AG04450 (cell line): ENCODE results near the gene SND1. TPM values are rescaled to one million over a fixed set of nuclear protein-coding genes. Genes with fewer than 3 reads are reported as not detected.

Experiments used
- CTCF ChIA-PET: fragments of 300-600, 350-600 bp; formaldehyde crosslinking; extraction: SDS; loops from one replicate; lab custom pipeline; 2022; ENCODE audit warnings: antibody characterized with exemption, inconsistent platforms; lab: Charles Lee
- POLR2A ChIA-PET: fragments of 350-600 bp; formaldehyde crosslinking; extraction: SDS; loops from one replicate; lab custom pipeline; 2021; ENCODE audit warnings: antibody characterized with exemption, inconsistent platforms; lab: Yijun Ruan, JAX
- DNase-seq: peaks from one replicate; pipeline ENCODE4 v3.0.0-alpha.2; 2011; ENCODE audit warnings: low read depth, low spot score
- H3K27ac ChIP-seq: one replicate; pipeline ENCODE4 v1.5.1; 2012; ENCODE audit warnings: low read depth, low read length, control low read depth
- H3K27me3 ChIP-seq: one replicate; pipeline ENCODE4 v1.6.0; 2012; ENCODE audit warnings: low read length; ENCODE audit not compliant: control insufficient read depth, insufficient read depth
- H3K4me3 ChIP-seq: 2 replicates; pipeline ENCODE4 v1.5.1; 2011; ENCODE audit warnings: mild to moderate bottlenecking, low read depth, low read length, control low read depth
- H3K9me3 ChIP-seq: 2 replicates; pipeline ENCODE4 v1.5.1; 2012; ENCODE audit warnings: low read length; ENCODE audit not compliant: control insufficient read depth, insufficient read depth
- polyA plus RNA-seq: library from polyadenylated mRNA; depleted of rRNA; stranded (reverse); fragments of >200 nt; gene quantifications from 2 replicates; pipeline ENCODE4 v1.2.3, GENCODE V29; 2011
- TF ChIP-seq, protein P1 (sequence below): IDR thresholded peaks from 2 replicates; pipeline ENCODE4 v1.5.1; 2011; ENCODE audit warnings: low read depth, low read length, control low read depth, inconsistent platforms

SND1 gene
- polyA plus RNA-seq, 1 experiment = 247 TPM

DNA sequence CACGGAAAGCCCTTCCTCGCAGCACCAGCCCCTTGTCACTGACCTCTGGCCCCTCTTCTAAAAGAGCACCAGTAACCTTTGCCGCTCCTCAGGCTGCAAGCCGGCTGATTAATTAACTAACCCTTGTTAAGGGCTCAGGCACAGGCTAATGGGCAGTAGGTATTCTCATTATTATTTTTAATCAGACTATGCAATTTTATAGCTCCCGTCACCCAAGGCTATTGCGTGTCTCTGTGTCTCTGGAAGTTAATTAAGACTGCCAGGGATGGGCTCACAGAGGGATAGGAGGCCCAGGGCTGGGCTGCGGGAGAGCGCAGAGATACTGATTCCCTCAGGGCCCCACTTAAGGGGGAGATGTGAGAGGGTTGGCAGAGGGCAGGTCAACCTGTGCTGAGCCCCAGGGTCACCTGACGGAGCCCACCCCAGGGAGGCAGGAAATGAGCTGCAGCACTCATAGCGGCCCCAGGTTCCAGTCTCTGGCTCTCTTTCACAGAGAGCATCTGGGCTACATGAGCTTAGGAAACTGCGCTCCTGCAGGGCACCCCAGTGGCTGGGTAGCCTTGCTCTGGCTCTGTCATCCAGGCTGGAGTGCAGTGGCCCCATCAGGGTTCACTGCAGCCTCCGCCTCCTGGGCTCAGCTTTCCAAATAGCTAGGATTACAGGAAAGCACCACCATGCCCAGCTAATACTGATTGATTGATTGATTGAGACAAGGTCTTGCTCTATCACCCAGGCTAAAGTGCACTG, 471.5 kb downstream of the SND1 start:
- H3K27me3 ChIP-seq = peaks cover 50% of the 10 kb centered on the region
- TF ChIP-seq, protein P1, sequence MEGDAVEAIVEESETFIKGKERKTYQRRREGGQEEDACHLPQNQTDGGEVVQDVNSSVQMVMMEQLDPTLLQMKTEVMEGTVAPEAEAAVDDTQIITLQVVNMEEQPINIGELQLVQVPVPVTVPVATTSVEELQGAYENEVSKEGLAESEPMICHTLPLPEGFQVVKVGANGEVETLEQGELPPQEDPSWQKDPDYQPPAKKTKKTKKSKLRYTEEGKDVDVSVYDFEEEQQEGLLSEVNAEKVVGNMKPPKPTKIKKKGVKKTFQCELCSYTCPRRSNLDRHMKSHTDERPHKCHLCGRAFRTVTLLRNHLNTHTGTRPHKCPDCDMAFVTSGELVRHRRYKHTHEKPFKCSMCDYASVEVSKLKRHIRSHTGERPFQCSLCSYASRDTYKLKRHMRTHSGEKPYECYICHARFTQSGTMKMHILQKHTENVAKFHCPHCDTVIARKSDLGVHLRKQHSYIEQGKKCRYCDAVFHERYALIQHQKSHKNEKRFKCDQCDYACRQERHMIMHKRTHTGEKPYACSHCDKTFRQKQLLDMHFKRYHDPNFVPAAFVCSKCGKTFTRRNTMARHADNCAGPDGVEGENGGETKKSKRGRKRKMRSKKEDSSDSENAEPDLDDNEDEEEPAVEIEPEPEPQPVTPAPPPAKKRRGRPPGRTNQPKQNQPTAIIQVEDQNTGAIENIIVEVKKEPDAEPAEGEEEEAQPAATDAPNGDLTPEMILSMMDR = no peak
- ChIA-PET CTCF (interaction anchor here (1.1 to 1.6 kb wide), 2 partner anchors 12 to 86 kb away, joined by 3 to 5 read pairs; no protein-coding TSS in a partner anchor), POLR2A (interaction anchor here (0.9 kb wide), 1 partner anchor 10 kb away, joined by 4 read pairs; no protein-coding TSS in a partner anchor)
- H3K27ac ChIP-seq = no peak overlapping the region
- H3K4me3 ChIP-seq = no peak overlapping the region
- no peak for DNase-seq
- no peaks in the 10 kb centered on the region for H3K9me3 ChIP-seq

DNA sequence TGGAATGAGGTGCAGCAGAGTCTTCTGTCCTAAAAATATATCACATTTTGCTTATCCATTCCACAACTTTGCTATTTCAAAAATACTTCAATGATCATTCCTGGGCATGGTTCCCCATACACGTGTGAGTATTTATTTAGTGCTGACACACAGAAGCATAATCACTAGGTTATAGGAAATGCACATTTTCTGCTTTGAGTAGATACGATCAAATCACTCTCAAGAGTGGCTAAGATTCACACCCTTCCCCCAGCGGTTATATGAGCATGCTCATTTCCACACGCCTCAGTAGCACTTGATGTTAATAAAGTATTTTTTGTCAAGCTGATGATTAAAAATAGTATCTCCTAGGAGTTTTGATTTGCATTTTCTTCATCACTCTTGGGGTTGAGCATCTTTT, 472.8 kb downstream of the SND1 start:
- H3K4me3 ChIP-seq = no peak overlapping the region
- no peaks in the 10 kb centered on the region for H3K9me3 ChIP-seq
- DNase-seq = no peak
- TF ChIP-seq, protein P1 = no peak
- no peak overlapping the region for H3K27ac ChIP-seq
- ChIA-PET POLR2A (no interaction called here), CTCF (interaction anchor here (1.8 kb wide), 1 partner anchor 85 kb away, joined by 5 read pairs; no protein-coding TSS in a partner anchor)
- H3K27me3 ChIP-seq = peaks cover 55% of the 10 kb centered on the region

DNA sequence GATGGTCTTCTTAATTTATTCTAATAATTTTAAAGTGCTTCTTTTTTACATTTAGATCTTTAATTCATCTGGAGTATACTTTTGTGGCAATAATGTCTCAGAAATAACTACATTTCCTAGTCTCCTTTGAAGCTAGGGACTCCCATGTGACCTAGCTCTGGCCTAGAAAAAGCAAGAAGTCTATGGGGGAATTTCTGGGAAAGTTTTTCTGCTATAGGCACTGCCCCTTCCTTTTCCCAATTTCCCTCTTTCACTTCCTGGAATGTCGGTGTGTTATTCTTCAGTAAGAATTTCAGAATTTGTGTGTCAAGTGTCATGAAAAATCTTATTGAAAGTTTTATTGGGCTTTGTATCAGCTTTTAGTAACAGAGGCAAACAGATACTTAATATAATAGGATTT, 473.8 kb downstream of the SND1 start:
- no peak for DNase-seq
- H3K27me3 ChIP-seq = peaks cover 55% of the 10 kb centered on the region
- H3K9me3 ChIP-seq = no peaks in the 10 kb centered on the region
- no peak overlapping the region for H3K4me3 ChIP-seq
- ChIA-PET CTCF (interaction anchor here (0.9 to 1.8 kb wide), 3 partner anchors 9 to 84 kb away, joined by 3 to 5 read pairs (median 5); no protein-coding TSS in a partner anchor), POLR2A (no interaction called here)
- TF ChIP-seq, protein P1 = no peak
- H3K27ac ChIP-seq = no peak overlapping the region

DNA sequence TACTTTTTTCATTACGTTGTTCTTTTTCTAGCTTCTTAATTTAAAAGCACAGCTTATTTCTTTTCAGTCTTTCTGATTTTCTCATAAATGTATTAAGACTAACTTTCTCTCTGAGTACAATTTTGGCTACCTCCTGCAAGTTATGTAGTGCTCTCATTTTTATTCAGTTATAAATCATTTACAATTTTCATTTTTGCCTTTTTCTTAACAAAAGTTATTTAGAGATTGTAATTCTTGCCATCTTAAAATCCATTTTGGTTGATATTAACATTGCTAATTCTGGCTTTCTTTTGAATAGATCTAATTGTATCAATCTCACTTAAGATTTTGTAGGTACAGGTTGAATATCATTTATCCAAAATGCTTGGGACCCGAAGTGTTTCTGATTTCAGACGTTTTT, 476.4 kb downstream of the SND1 start:
- CTCF ChIA-PET = interaction anchor here (1.4 to 1.8 kb wide), 2 partner anchors 7 to 81 kb away, joined by 6 to 12 read pairs; no protein-coding TSS in a partner anchor
- DNase-seq = no peak
- Histone ChIP-seq H3K27ac (no peak overlapping the region), H3K4me3 (no peak overlapping the region), H3K9me3 (no peaks in the 10 kb centered on the region), H3K27me3 (peaks cover 57% of the 10 kb centered on the region)
- TF ChIP-seq, protein P1 = no peak
- POLR2A ChIA-PET = no interaction called here

DNA sequence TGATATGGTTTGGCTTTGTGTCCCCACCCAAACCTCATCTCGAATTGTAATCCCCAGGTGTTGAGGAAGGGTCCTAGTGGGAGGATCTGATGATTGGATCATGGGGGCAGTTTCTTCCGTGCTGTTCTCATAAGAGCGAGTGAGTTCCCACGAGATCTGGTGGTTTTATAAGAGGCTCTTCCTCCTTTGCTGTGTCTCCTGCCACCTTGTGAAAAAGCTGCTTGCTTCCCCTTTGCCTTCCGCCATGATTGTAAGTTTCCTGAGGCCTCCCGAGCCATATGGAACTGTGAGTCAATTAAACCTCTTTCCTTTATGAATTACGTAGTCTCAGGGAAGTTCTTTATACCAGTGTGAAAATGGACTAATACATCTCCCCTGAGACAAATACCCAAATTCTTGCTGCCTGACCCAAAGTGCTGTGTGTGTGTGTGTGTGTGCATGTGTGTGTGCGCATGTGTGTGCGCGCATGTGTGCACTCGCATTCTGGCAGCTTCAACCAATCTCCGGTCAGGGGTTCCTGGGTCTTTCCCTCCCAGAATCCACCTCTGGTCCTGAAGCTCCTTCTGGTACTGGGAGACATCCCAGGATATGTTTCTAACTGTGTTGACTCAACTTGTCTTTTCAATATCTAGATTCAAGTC, 477.4 kb downstream of the SND1 start:
- ChIA-PET POLR2A (no interaction called here), CTCF (no interaction called here)
- TF ChIP-seq, protein P1 = no peak
- Histone ChIP-seq H3K27me3 (peaks cover 58% of the 10 kb centered on the region), H3K27ac (no peak overlapping the region), H3K9me3 (no peaks in the 10 kb centered on the region), H3K4me3 (no peak overlapping the region)
- DNase-seq = no peak
